Stimulated activated CD8-positive, alpha-beta memory T cell treated with anti-CD3 and anti-CD28 coated beads, Interleukin-4, amount 100 ng/mL, for 48 hours (primary cell): ENCODE measurements around the gene NPEPPS.
"Not testable (repeated sequence)": the region's sequence is repeated elsewhere in the genome, so short reads cannot be mapped to it uniquely, and the experiment has no call there.

Source experiments
- DNase-seq: peaks from one replicate; pipeline ENCODE4 v3.0.0-alpha.2; 2020

Gene NPEPPS

DNA sequence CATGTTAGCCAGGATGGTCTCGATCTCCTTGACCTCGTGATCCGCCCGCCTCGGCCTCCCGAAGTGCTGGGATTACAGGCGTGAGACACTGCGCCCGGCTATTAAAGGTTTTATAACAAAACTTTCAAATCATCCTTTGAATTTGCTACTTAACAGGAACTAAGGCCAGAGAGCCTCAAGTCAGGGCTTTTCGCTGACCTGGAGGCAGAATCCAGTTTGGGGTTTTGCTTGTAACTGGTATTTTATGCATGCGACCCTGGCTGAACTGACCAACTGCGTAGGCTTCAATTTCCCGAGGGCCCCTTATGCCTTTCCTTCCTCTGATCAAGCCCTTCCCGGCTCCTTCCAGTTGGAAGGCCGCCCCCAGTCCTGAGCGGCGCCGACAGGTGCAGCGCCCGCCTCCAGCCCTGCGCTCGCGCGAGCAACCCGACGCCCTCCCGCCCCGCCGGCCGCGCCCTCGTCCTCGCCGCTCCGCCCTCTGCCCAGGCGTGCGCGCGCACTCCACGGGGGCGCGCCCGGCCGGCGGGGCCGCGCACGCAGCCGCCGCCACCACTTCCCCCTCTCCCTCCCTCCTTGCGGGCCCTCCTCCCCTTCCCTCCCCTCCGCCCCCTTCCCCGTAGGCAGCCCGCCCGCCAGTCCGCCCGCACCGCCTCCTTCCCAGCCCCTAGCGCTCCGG, at the start of gene NPEPPS:
Gene NPEPPS (plus strand): TSS at position 552 of the 676 bp plus-strand sequence. CDS start 193 bp downstream, outside the sequence.
- peak; percentile 88 for DNase-seq

DNA sequence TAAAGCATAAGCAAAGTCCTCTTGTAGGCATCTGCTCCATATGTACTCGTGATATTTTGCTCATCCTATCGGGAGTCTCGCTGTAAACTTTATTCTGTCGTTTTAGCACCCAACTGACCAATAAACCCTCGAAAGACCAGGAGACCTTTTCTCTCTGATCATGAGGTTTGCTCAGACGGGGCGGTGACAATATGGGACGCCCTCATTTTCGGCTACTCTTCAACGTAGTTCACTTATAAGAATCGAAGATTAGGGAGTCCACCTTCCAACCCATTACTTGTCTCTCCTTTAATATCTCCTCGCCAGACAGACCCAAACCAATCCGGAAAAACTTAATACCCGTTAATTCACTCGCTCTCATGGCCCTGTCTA, 39.1 kb upstream of the NPEPPS start:
- DNase-seq, result not testable (repeated sequence)

GRCh38 chr17:47499074-47499473, 31.8 kb upstream of the NPEPPS start:
- DNase-seq, result not testable (repeated sequence)

DNA sequence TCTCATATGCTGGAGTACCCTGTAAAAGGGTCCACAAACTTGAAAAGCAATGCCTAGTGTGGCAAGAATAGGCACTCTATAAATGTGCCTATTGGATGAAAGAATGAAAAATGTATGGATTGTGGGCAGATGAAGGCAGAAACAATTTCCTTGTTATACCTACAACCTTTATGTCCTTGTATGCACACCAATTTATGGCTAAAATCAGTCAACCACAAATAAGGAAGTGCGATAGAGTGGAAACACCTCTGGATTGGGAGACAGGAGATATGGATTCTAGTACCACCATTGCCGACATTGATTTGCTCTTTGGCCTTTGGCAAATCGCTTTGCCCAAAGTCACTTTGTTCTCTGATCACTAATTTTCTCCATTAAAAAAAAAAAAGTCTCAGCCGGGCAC, 31.4 kb upstream of the NPEPPS start:
- not testable (repeated sequence) for DNase-seq

DNA sequence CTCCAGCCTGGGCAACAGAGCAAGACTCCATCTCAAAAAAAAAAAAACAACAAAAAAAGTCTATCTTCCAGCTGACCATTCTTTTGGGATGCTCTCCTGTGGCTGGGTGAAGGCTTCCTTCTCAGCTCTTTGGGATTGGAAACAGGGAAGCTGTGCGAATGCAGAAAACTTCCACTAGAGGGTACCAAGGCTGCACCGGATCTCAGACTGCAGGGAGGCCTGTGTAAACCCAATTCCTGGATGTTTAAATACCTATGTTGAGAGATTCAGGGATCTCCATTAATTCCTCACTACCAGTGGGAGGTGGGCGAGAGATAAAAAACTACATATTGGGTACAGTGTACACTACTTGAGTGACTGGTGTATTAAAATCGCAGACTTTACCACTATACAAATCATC, 30.3 kb upstream of the NPEPPS start:
- not testable (repeated sequence) for DNase-seq

DNA sequence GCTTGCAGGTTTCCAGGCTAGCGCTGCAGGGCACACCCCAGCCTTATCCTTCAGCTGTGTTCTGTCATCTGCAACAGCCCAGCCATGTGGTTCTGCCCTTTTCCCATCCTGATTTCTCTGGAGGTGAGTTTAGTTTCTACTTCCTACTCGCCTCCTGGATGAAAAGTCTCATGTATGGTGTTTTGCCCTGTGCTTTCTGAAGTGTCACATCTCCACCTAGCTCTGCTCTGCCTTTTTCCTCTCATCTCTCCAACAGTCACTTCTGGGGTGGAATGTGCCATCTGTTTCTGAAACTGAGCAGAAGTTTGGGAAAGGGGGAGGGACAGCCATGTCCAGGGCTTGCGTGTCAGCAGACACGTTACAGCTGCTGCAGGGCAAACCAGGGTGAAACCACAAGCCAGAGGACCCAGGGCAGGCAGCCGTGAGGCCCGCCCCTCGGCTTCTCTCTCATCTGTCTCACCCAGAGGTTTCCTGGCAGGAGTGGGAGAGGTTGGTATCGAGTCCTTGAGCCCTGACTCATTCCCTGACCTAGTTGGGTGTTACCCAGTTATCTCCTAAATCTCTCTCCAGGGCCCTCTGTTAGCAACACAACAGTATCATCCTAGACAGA, 28.7 kb upstream of the NPEPPS start:
- DNase-seq, result not testable (repeated sequence)

DNA sequence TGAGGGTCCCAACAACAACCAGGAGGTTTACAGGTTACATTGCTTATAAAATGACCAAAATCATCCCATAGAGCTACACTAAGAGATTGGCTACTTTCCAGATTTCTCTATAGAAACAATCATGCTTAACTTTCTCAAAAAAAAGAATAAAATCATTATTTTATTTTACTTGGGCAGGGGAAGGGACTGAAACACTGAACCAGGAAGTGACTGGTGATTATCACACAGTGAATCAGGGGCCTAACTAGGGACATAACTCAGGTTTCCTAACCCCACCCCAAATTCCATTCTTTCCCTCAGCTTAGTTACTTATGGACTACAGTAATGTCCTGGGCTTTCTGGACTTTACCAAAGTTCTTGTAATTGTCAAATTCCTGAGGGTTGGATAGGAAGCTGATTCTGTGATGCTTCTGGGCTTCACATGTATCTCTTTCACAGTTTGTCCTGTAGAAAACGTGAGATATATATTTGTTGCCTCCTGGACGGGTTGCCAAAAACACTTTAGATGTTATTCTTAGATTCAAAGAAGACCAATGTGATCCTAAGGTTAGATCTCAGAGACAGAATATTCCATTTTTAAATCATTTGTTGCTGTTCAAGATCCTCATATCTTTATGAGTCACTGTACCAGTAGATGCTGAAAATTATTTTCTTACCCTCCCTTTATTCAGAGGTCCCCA, 28.0 kb upstream of the NPEPPS start:
- not testable (repeated sequence) for DNase-seq

DNA sequence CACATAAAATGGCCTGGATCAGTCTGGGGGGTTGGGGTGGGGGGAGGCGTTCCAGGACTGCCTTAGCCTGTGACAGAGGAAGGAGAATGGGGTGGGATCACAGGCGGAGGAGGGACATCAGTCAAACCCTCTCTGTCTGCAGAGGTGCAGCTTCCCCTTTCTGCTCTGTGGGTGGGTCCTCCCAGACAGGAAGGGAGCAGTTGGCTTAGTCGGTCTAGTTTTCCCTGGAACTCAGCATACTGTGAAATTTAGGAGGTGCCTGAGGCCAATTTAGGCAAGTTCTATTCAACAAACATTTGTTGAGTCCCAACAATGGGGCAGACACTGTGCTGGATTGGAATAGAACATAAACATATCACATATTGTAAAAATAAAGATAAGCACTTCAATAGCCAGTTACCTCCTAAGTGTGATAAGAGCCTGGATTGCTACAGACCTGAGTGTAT, 19.2 kb upstream of the NPEPPS start:
- DNase-seq, result not testable (repeated sequence)

GRCh38 chr17:47513301-47513700, 17.6 kb upstream of the NPEPPS start:
- not testable (repeated sequence) for DNase-seq

- DNase-seq, result not testable (repeated sequence)
These were observed 12.0 kb upstream of the NPEPPS start for GRCh38 chr17:47518880-47519279.

DNA sequence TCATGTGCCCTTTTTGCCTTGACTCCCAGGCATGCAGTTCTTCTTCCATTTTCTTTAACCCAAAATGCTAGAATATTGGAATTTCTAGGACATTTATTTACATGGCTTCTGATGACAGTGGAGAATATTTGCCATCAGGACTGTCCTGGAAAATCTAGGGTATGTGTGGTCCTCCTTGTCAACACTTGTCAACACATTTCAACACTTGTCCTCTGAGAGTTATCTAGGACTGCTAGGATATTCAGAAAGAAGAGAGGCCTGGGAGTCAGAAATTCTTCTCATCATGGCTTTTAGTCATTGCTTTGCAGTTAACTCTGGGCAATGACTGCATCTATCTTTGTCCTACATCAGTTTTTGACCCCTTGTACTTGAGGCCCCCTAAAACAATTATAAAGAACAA, 11.5 kb upstream of the NPEPPS start:
- not testable (repeated sequence) for DNase-seq

GRCh38 chr17:47520279-47520678, 10.6 kb upstream of the NPEPPS start:
- DNase-seq, result not testable (repeated sequence)

- not testable (repeated sequence) for DNase-seq
These were observed 9.5 kb upstream of the NPEPPS start for GRCh38 chr17:47521434-47521833.

DNA sequence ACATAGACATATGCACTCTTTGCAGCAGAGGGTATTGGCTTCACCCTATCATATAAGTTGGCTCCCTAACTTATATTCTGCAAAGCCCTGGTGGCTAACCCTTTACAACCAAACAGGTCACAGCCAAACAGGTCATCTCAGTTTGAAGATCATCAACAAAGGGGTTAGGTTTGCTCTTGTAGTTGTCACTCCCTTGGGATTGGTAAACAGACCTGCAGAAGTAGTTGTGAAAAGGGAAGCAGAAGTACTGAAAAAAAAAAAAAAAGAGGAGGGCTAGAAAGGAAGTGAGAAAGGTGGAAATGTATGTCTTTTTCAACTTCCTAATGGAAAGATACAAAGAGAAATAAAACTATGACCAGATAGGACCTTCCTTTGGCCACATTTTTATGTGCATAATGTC, 8.6 kb upstream of the NPEPPS start:
- DNase-seq, result not testable (repeated sequence)

GRCh38 chr17:47531233-47531820, 419 bp downstream of the NPEPPS start:
- DNase-seq, result peak; percentile 28

DNA sequence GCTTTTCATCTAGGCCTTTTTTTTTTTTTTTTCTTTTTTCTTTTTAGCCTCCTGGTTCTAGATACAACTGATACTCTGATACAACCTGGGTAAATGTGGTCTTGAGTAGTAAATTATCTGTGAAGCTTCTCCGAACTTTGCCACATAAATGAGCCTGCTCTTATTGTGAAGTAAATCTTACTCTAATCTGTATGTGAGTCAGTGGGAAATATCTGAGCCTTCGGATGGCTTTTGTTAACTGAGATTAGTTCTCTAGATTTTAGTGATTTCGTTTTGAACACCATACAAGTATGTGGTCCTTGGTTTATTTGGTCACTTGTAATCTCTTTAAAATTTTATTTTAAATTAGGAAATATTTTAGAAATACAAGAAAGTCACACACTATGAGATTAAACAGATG, 8.2 kb downstream of the NPEPPS start:
- not testable (repeated sequence) for DNase-seq

DNA sequence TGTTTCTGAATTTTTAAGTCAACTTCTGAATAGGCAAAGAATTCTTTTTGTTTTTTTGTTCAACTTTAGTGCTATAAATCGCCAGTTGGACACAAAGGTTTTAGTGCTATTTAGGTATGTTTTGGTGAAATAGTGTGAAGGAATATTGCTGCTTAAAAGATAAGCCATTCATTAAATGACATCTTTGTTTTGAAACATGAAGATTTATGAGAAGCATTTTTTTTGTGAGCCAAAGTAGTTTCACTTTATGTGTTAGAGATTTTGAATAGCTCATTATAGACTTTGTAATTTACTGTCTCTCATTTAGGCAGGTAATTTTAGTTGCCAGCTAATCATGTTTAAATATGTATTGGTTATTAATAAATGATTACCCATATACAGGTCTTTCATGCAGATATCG, 10.8 kb downstream of the NPEPPS start:
- not testable (repeated sequence) for DNase-seq

GRCh38 chr17:47544327-47544726, 13.4 kb downstream of the NPEPPS start:
- not testable (repeated sequence) for DNase-seq

GRCh38 chr17:47554733-47555132, 23.8 kb downstream of the NPEPPS start:
- not testable (repeated sequence) for DNase-seq

DNA sequence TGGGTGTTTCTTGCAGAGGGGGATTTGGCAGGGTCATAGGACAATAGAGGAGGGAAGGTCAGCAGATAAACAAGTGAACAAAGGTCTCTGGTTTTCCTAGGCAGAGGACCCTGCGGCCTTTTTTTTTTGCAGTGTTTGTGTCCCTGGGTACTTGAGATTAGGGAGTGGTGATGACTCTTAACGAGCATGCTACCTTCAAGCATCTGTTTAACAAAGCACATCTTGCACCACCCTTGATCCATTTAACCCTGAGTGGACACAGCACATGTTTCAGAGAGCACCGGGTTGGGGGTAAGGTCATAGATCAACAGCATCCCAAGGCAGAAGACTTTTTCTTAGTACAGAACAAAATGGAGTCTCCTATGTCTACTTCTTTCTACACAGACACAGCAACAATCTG, 25.2 kb downstream of the NPEPPS start:
- not testable (repeated sequence) for DNase-seq

GRCh38 chr17:47560517-47561043, 29.7 kb downstream of the NPEPPS start:
- not testable (repeated sequence) for DNase-seq

DNA sequence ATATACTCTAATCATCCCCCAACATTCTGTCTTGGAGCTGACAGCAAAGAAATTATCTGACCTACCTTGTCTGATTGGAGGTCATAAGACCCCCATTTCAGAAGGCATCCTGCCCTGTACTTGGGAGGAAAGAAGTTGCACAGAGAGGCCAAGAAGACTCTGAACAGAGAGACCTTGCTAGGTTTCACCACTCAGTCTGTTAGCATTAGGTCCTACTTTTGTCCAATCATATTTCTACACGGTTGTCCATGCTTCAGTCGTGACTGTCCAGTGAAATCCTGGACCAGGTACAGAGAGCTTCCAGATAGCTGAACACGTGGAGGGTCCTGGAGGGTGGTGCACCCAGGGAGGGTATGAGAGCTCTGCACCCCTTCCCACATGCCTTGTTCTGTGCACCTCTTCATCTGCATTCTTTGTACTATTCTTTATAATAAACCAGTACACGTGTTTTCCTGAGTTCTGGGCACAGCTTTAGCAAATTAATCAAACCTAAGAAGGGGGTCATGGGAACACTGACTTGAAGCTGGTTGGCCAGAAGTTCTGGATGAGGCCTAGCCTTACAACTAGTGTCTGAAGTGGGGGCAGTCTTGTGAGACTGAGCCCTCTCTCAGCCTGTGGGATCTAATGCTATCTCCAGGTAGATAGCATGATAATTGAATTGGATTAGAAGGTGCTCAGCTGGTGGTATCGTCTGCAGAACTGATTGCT, 30.9 kb downstream of the NPEPPS start:
- DNase-seq, result not testable (repeated sequence)

DNA sequence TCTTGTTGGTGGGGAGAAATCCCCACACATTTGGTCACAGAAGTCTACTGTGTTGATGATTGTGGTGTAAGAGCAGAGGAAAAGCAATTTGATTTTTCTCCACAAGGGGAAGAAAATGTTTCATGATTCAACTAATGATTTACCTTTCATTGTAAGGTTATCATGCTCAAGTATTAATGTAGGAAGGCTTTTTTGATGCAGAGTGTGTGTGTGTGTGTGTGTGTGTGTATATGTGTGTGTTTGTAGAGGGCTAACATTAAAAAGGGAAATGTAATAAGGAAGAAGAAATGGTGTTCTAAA, 31.4 kb downstream of the NPEPPS start:
- DNase-seq, result not testable (repeated sequence)
